Measurements from ENCODE around the gene ACACA.

GRCh38 chr17:37134050-37134449 lies 272.6 kb downstream of the ACACA start:
- TF ChIP-seq CTCF (IDR thresholded peaks at IDR 0.05) = no peak
- no peak for TF ChIP-seq POLR2A (IDR thresholded peaks at IDR 0.05)
